Tibial artery (tissue), 4 donors: ENCODE measurements around the gene ATP1B4.

Experiments used
- DNase-seq, 2 donors: peaks; one replicate each; pipeline ENCODE4 v3.0.0-alpha.2; 2019
- H3K27ac ChIP-seq, 2 donors: fragments of 200-600 bp; sonication (generic) in 1 of 2; 1 replicate in 1 of 2; 2 replicates in 1 of 2; pipeline ENCODE4 v1.5.1; 2018 to 2019; ENCODE audit warnings: mild to moderate bottlenecking in 1 of 2
- H3K27me3 ChIP-seq, 2 donors: fragments of 200-600 bp; sonication (generic) in 1 of 2; one replicate each; pipeline versions ENCODE4 v1.5.1 to v1.6.0; 2016 to 2019
- H3K36me3 ChIP-seq, 3 donors: fragments of 200-600 bp; sonication (generic) in 2 of 3; one replicate each; pipeline ENCODE4 v1.5.1; 2016 to 2019; ENCODE audit warnings: mild to moderate bottlenecking in 2 of 3
- H3K4me1 ChIP-seq, 4 donors: fragments of 200-600 bp; sonication (generic) in 2 of 4; 1 replicate in 3 of 4; 2 replicates in 1 of 4; pipeline ENCODE4 v1.5.1; 2016 to 2019
- H3K4me3 ChIP-seq, 2 donors: fragments of 200-600 bp; sonication (generic) in 1 of 2; 1 replicate in 1 of 2; 2 replicates in 1 of 2; pipeline ENCODE4 v1.5.1; 2018 to 2019; ENCODE audit warnings: mild to moderate bottlenecking in 2 of 2
- H3K9me3 ChIP-seq, 3 donors: fragments of 200-600 bp; sonication (generic) in 1 of 3; one replicate each; pipeline ENCODE4 v1.5.1; 2016 to 2019
- CTCF ChIP-seq, 2 experiments: fragments of 200-600 bp in 1 of 2; fragments of 450-650 bp in 1 of 2; IDR thresholded peaks; one replicate each; pipeline ENCODE4 v1.5.1; 2017 to 2019; ENCODE audit warnings: antibody characterized with exemption in 2 of 2, mild to moderate bottlenecking in 1 of 2, moderate library complexity in 1 of 2
- intact Hi-C: fragments of 100-400 bp; cut with DNase I; formaldehyde crosslinking; loops from one replicate; pipeline ENCODE4 v1.15.0; 2023; ENCODE audit warnings: low total_unique reads

ATP1B4 gene

GRCh38 chrX:120402369-120402768, 40.5 kb downstream of the ATP1B4 start:
- Histone ChIP-seq H3K4me1 (no peaks in the 10 kb centered on the region), H3K36me3 (no peaks in the 10 kb centered on the region), H3K27me3 (no peaks in the 10 kb centered on the region), H3K4me3 (no peak overlapping the region), H3K9me3 (no peaks in the 10 kb centered on the region), H3K27ac (no peak overlapping the region)
- TF ChIP-seq CTCF (IDR thresholded peaks at IDR 0.05) = no peak
- no peak for DNase-seq
- intact Hi-C loops = no loop called here

GRCh38 chrX:120406638-120407037, 44.7 kb downstream of the ATP1B4 start:
- intact Hi-C loops = no loop called here
- H3K27ac ChIP-seq = no peak overlapping the region
- H3K4me3 ChIP-seq = no peak overlapping the region
- no peaks in the 10 kb centered on the region for H3K36me3 ChIP-seq
- no peak for DNase-seq
- H3K27me3 ChIP-seq = no peaks in the 10 kb centered on the region
- H3K4me1 ChIP-seq = no peaks in the 10 kb centered on the region
- no peak for TF ChIP-seq CTCF (IDR thresholded peaks at IDR 0.05)
- H3K9me3 ChIP-seq = no peaks in the 10 kb centered on the region

GRCh38 chrX:120408168-120408567, 46.3 kb downstream of the ATP1B4 start:
- Histone ChIP-seq H3K36me3 (no peaks in the 10 kb centered on the region), H3K27ac (no peak overlapping the region), H3K27me3 (no peaks in the 10 kb centered on the region), H3K4me1 (no peaks in the 10 kb centered on the region), H3K4me3 (no peak overlapping the region), H3K9me3 (no peaks in the 10 kb centered on the region)
- no peak for TF ChIP-seq CTCF (IDR thresholded peaks at IDR 0.05)
- intact Hi-C loops = no loop called here
- no peak for DNase-seq

GRCh38 chrX:120419463-120419862, 57.6 kb downstream of the ATP1B4 start:
- Histone ChIP-seq H3K9me3 (no peaks in the 10 kb centered on the region), H3K27me3 (no peaks in the 10 kb centered on the region), H3K4me1 (no peaks in the 10 kb centered on the region), H3K36me3 (no peaks in the 10 kb centered on the region), H3K27ac (no peak overlapping the region), H3K4me3 (no peak overlapping the region)
- no peak for DNase-seq
- no peak for TF ChIP-seq CTCF (IDR thresholded peaks at IDR 0.05)
- intact Hi-C loops = no loop called here

- Histone ChIP-seq H3K4me1 (peaks cover 0 to 12% (median 2%) of the 10 kb centered on the region in 4 donors), H3K27ac (no peak overlapping the region), H3K4me3 (no peak overlapping the region), H3K9me3 (no peaks in the 10 kb centered on the region), H3K36me3 (no peaks in the 10 kb centered on the region), H3K27me3 (no peaks in the 10 kb centered on the region)
- TF ChIP-seq CTCF (IDR thresholded peaks at IDR 0.05) = no peak
- intact Hi-C loops = no loop called here
- DNase-seq = no peak
Measured at GRCh38 chrX:120426599-120426998, 64.7 kb downstream of the ATP1B4 start.

- Histone ChIP-seq H3K36me3 (no peaks in the 10 kb centered on the region), H3K27ac (no peak overlapping the region), H3K9me3 (no peaks in the 10 kb centered on the region), H3K4me1 (peaks cover 0 to 12% (median 2%) of the 10 kb centered on the region in 4 donors), H3K27me3 (no peaks in the 10 kb centered on the region), H3K4me3 (no peak overlapping the region)
- no peak for TF ChIP-seq CTCF (IDR thresholded peaks at IDR 0.05)
- DNase-seq = no peak
- intact Hi-C loops = no loop called here
Measured at GRCh38 chrX:120428309-120428708, 66.4 kb downstream of the ATP1B4 start.
